ENCODE data around the gene MMRN1. TPM values are rescaled to one million over a fixed set of nuclear protein-coding genes. Genes with fewer than 3 reads are reported as not detected.

MMRN1 gene
- total RNA-seq, 2 donors from 2014 or later = not detected

GRCh38 chr4:89998469-89999011, 103.9 kb downstream of the MMRN1 start:
- no peaks in the 10 kb centered on the region for H3K27me3 Mint-ChIP-seq (ENCODE audit: insufficient read depth)
- no peaks in the 10 kb centered on the region for H3K36me3 ChIP-seq (ENCODE audit: control insufficient read depth, insufficient read depth, low read length)
- H3K27ac Mint-ChIP-seq = no peak overlapping the region
- no peak overlapping the region for H3K4me3 Mint-ChIP-seq
- no peaks in the 10 kb centered on the region for H3K27me3 ChIP-seq (ENCODE audit: control insufficient read depth, insufficient read depth, low read length, poor library complexity, severe bottlenecking)
- H3K9me3 Mint-ChIP-seq = no peaks in the 10 kb centered on the region
- no peak for DNase-seq
- H3K9ac ChIP-seq (ENCODE audit: extremely low read depth, low read length, poor library complexity, severe bottlenecking) = no peak overlapping the region
- H3K4me1 Mint-ChIP-seq = peaks cover 57% of the 10 kb centered on the region
- H3K9me3 ChIP-seq (ENCODE audit: control insufficient read depth, low read length) = no peaks in the 10 kb centered on the region
- peak; percentile 42 for TF ChIP-seq CTCF (conservative IDR thresholded peaks at IDR 0.05)
- no peak overlapping the region for H3K4me3 ChIP-seq (ENCODE audit: low read length)
- H3K36me3 Mint-ChIP-seq (ENCODE audit: low read depth) = no peaks in the 10 kb centered on the region
- H3K27ac ChIP-seq (ENCODE audit: low read depth, low read length) = peak overlapping the region; percentile 64
- 53 to 73% methylated on average over 4 to 6 of the region's 6 CpGs for WGBS, 2 experiments (ENCODE audit: insufficient coverage in 1 of 2, insufficient read length in 1 of 2)
- H3K4me1 ChIP-seq (ENCODE audit: control insufficient read depth, insufficient read depth, low read length) = peaks cover 25% of the 10 kb centered on the region

- no peak for TF ChIP-seq CTCF (conservative IDR thresholded peaks at IDR 0.05)
- H3K4me3 Mint-ChIP-seq = no peak overlapping the region
- 42 to 45% methylated on average over 2 of the region's 2 CpGs for WGBS, 2 experiments (ENCODE audit: insufficient coverage in 1 of 2, insufficient read length in 1 of 2)
Measured at GRCh38 chr4:90001023-90001422, 106.4 kb downstream of the MMRN1 start.

GRCh38 chr4:90002441-90003062, 107.9 kb downstream of the MMRN1 start:
- no peak overlapping the region for H3K9ac ChIP-seq (ENCODE audit: extremely low read depth, low read length, poor library complexity, severe bottlenecking)
- Mint-ChIP-seq H3K36me3 (ENCODE audit: low read depth) (no peaks in the 10 kb centered on the region), H3K4me3 (no peak overlapping the region), H3K4me1 (peaks cover 25% of the 10 kb centered on the region), H3K27ac (no peak overlapping the region), H3K27me3 (ENCODE audit: insufficient read depth) (no peaks in the 10 kb centered on the region), H3K9me3 (no peaks in the 10 kb centered on the region)
- no peaks in the 10 kb centered on the region for H3K36me3 ChIP-seq (ENCODE audit: control insufficient read depth, insufficient read depth, low read length)
- no peaks in the 10 kb centered on the region for H3K27me3 ChIP-seq (ENCODE audit: control insufficient read depth, insufficient read depth, low read length, poor library complexity, severe bottlenecking)
- no peak for TF ChIP-seq CTCF (conservative IDR thresholded peaks at IDR 0.05)
- no peak overlapping the region for H3K27ac ChIP-seq (ENCODE audit: low read depth, low read length)
- H3K9me3 ChIP-seq (ENCODE audit: control insufficient read depth, low read length) = no peaks in the 10 kb centered on the region
- WGBS, 2 experiments (ENCODE audit: insufficient coverage in 1 of 2, insufficient read length in 1 of 2) = 85 to 90% methylated on average over 3 to 5 of the region's 5 CpGs
- H3K4me1 ChIP-seq (ENCODE audit: control insufficient read depth, insufficient read depth, low read length) = peaks cover 8% of the 10 kb centered on the region
- no peak for DNase-seq
- H3K4me3 ChIP-seq (ENCODE audit: low read length) = no peak overlapping the region

More at GRCh38 chr4:90001023-90001422, 106.4 kb downstream of the MMRN1 start:
- H3K4me3 ChIP-seq (ENCODE audit: low read length) = no peak overlapping the region
- Mint-ChIP-seq H3K4me1 (peaks cover 34% of the 10 kb centered on the region), H3K9me3 (no peaks in the 10 kb centered on the region), H3K36me3 (ENCODE audit: low read depth) (no peaks in the 10 kb centered on the region), H3K27ac (no peak overlapping the region), H3K27me3 (ENCODE audit: insufficient read depth) (no peaks in the 10 kb centered on the region)
- no peaks in the 10 kb centered on the region for H3K36me3 ChIP-seq (ENCODE audit: control insufficient read depth, insufficient read depth, low read length)
- peaks cover 17% of the 10 kb centered on the region for H3K4me1 ChIP-seq (ENCODE audit: control insufficient read depth, insufficient read depth, low read length)
- H3K9me3 ChIP-seq (ENCODE audit: control insufficient read depth, low read length) = no peaks in the 10 kb centered on the region
- no peak overlapping the region for H3K27ac ChIP-seq (ENCODE audit: low read depth, low read length)
- no peak overlapping the region for H3K9ac ChIP-seq (ENCODE audit: extremely low read depth, low read length, poor library complexity, severe bottlenecking)
- no peak for DNase-seq
- H3K27me3 ChIP-seq (ENCODE audit: control insufficient read depth, insufficient read depth, low read length, poor library complexity, severe bottlenecking) = no peaks in the 10 kb centered on the region

Other genes starting within 250 kb of the MMRN1 start
- gene SNCA, start 57.7 kb upstream of the MMRN1 start, total RNA-seq = 10 to 100 TPM; 11.3 to 13.5 TPM
- gene CCSER1, start 232.5 kb downstream of the MMRN1 start, total RNA-seq = 1 to 10 TPM; 1.1 to 2.2 TPM

All from endodermal cell (in vitro differentiated cells).